Gastrocnemius medialis (tissue), 4 donors: Measurements from ENCODE around the gene TSPAN7.

Experiments used
- CTCF ChIP-seq, 5 experiments: fragments of 450-650 bp in 3 of 5; fragments of 200-600 bp in 2 of 5; sonication (generic) in 2 of 5; IDR thresholded peaks in 4 of 5; conservative IDR thresholded peaks in 1 of 5; 1 replicate in 4 of 5; 2 replicates in 1 of 5; pipeline ENCODE4 v1.5.1; 2016 to 2019; ENCODE audit warnings: antibody characterized with exemption in 5 of 5, mild to moderate bottlenecking in 3 of 5, moderate library complexity in 3 of 5
- POLR2A ChIP-seq, 2 donors: fragments of 450-650 bp; IDR thresholded peaks; one replicate each; pipeline ENCODE4 v1.6.1; 2017; ENCODE audit warnings: antibody characterized with exemption in 2 of 2, mild to moderate bottlenecking in 2 of 2, moderate library complexity in 2 of 2

GRCh38 chrX:38610849-38611248, 49.5 kb downstream of the TSPAN7 start:
- TF ChIP-seq CTCF (IDR thresholded peaks at IDR 0.05 in 4 of 5, conservative IDR thresholded peaks at IDR 0.05 in 1 of 5) = no peak
- TF ChIP-seq POLR2A (IDR thresholded peaks at IDR 0.05) = no peak
